GM12878 (cell line): ENCODE data around the gene EXOC4.

Source experiments
- E2F4 ChIP-seq: IDR thresholded peaks from 2 replicates; pipeline ENCODE4 v1.6.1; 2012; ENCODE audit warnings: low read depth, low read length, improper control_type of control experiment
- FOXK2 ChIP-seq: fragments of 450-650 bp; IDR thresholded peaks from 2 replicates; pipeline ENCODE4 v1.6.1; 2017; ENCODE audit warnings: mild to moderate bottlenecking, moderate library complexity
- GABPA ChIP-seq: IDR thresholded peaks from 2 replicates; pipeline ENCODE4 v1.6.1; 2014; ENCODE audit warnings: antibody characterized with exemption, low read depth, mild to moderate bottlenecking, inconsistent platforms
- POLR2A ChIP-seq: IDR thresholded peaks from 2 replicates; pipeline ENCODE4 v1.6.1; 2011; ENCODE audit warnings: low read depth, mild to moderate bottlenecking, low read length
- PRDM15 ChIP-seq: fragments of 450-650 bp; formaldehyde crosslinking; IDR thresholded peaks from 2 replicates; pipeline ENCODE4 v1.4.0; 2020; ENCODE audit warnings: mild to moderate bottlenecking, moderate library complexity
- RAD21 ChIP-seq: IDR thresholded peaks from 2 replicates; pipeline ENCODE4 v1.6.1; 2011; ENCODE audit warnings: mild to moderate bottlenecking, low read depth, low read length, moderate library complexity; ENCODE audit not compliant: insufficient read depth
- USF2 ChIP-seq: IDR thresholded peaks from 2 replicates; pipeline ENCODE4 v1.6.1; 2011; ENCODE audit warnings: low read depth, low read length, improper control_type of control experiment, borderline replicate concordance
- ZNF274 ChIP-seq: IDR thresholded peaks from one replicate; pipeline ENCODE4 v1.8.0; 2011; ENCODE audit not compliant: insufficient read length, insufficient read depth
- ZNF384 ChIP-seq: IDR thresholded peaks from 2 replicates; pipeline ENCODE4 v1.6.1; 2012; ENCODE audit warnings: low read depth, mild to moderate bottlenecking, low read length, improper control_type of control experiment, borderline replicate concordance

- TF ChIP-seq ZNF384 (no peak), POLR2A (no peak), E2F4 (no peak), PRDM15 (CRISPR knock-in tag) (no peak), FOXK2 (no peak), USF2 (no peak), RAD21 (no peak), GABPA (no peak), ZNF274 (no peak)
Measured at GRCh38 chr7:133883591-133883990, 630.7 kb downstream of the EXOC4 start.
